ENCODE measurements around the gene TCF12. TPM values are rescaled to one million over a fixed set of nuclear protein-coding genes. Genes with fewer than 3 reads are reported as not detected.

Gene TCF12
- total RNA-seq, 1 donor from 2014 or later: 138 TPM

DNA sequence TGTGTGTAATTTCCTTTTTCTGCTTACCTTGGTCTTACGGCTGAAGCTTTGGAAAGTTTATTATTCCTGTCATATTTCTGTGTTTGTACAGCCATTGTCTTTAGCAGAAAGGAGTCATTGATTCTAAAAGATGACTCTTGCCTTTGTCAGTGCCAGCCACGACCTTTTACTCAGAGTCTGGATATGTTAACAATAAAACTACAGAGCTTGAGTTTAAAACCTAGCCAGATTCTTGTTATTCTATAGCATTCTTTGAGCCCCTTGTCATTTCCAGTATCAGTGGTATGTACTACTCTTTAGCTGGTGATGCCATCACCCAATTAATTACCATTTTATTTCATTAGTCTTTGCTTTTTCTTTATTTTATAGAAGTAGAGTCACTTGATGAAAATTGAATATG is 142.4 kb downstream of the TCF12 start:
- Histone ChIP-seq H3K9me3 (no peaks in the 10 kb centered on the region), H3K4me1 (peaks cover 48% of the 10 kb centered on the region), H3K27ac (no peak overlapping the region), H3K36me3 (no peaks in the 10 kb centered on the region), H3K27me3 (no peaks in the 10 kb centered on the region), H3K4me3 (no peak overlapping the region)
- no peak for TF ChIP-seq POLR2A (IDR thresholded peaks at IDR 0.05)
- TF ChIP-seq CTCF (IDR thresholded peaks at IDR 0.05): no peak
- no peak for TF ChIP-seq POLR2AphosphoS5 (IDR thresholded peaks at IDR 0.05; ENCODE audit: insufficient read depth in 1 of 2, low read depth in 1 of 2)
- no peak for DNase-seq (ENCODE audit: extremely low spot score in 2 of 2)
- intact Hi-C loops (cut with DNase I): no loop called here

- intact Hi-C loops (cut with DNase I): no loop called here
- H3K27ac ChIP-seq: no peak overlapping the region
- H3K36me3 ChIP-seq: no peaks in the 10 kb centered on the region
- DNase-seq (ENCODE audit: extremely low spot score in 2 of 2): no peak
- H3K9me3 ChIP-seq: no peaks in the 10 kb centered on the region
- no peaks in the 10 kb centered on the region for H3K27me3 ChIP-seq
- H3K4me1 ChIP-seq: peaks cover 53% of the 10 kb centered on the region
- H3K4me3 ChIP-seq: no peak overlapping the region
- TF ChIP-seq POLR2A (IDR thresholded peaks at IDR 0.05) (no peak), CTCF (IDR thresholded peaks at IDR 0.05) (no peak)
Measured at GRCh38 chr15:57061281-57061680, 142.8 kb downstream of the TCF12 start.

GRCh38 chr15:57061696-57062095 is 143.3 kb downstream of the TCF12 start:
- TF ChIP-seq CTCF (IDR thresholded peaks at IDR 0.05): no peak
- TF ChIP-seq POLR2A (IDR thresholded peaks at IDR 0.05): no peak
- TF ChIP-seq POLR2AphosphoS5 (IDR thresholded peaks at IDR 0.05; ENCODE audit: insufficient read depth in 1 of 2, low read depth in 1 of 2): no peak

DNA sequence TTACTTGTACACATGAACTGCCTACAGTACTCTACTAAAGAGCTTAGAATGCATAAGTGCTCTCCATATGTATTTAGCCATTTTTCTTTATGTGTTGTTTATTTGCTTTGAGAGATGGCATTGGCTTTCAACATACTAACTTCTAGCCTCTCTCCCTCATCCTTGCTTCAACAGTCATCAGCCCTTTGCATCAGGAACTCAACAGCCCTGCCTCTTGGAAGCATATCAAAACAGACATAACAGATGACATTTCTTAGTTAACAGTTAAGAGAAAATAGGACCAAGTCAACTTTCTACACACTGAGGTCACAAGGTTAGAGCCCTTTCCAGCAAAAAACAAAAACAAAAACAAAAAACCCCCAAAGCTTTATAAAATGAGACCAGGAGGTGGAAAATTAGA is 145.6 kb downstream of the TCF12 start:
- peaks cover 42% of the 10 kb centered on the region for H3K4me1 ChIP-seq
- TF ChIP-seq POLR2A (IDR thresholded peaks at IDR 0.05): no peak
- TF ChIP-seq CTCF (IDR thresholded peaks at IDR 0.05): no peak
- TF ChIP-seq POLR2AphosphoS5 (IDR thresholded peaks at IDR 0.05; ENCODE audit: insufficient read depth in 1 of 2, low read depth in 1 of 2): no peak
- no peaks in the 10 kb centered on the region for H3K36me3 ChIP-seq
- no peak overlapping the region for H3K27ac ChIP-seq
- no peaks in the 10 kb centered on the region for H3K9me3 ChIP-seq
- intact Hi-C loops (cut with DNase I): no loop called here
- H3K4me3 ChIP-seq: no peak overlapping the region
- DNase-seq (ENCODE audit: extremely low spot score in 2 of 2): no peak
- H3K27me3 ChIP-seq: no peaks in the 10 kb centered on the region

More at GRCh38 chr15:57061696-57062095, 143.3 kb downstream of the TCF12 start:
- Histone ChIP-seq H3K9me3 (no peaks in the 10 kb centered on the region), H3K4me1 (peaks cover 54% of the 10 kb centered on the region), H3K4me3 (no peak overlapping the region), H3K27me3 (no peaks in the 10 kb centered on the region), H3K36me3 (no peaks in the 10 kb centered on the region), H3K27ac (no peak overlapping the region)
- intact Hi-C loops (cut with DNase I): no loop called here
- DNase-seq (ENCODE audit: extremely low spot score in 2 of 2): no peak

- no peak for DNase-seq (ENCODE audit: extremely low spot score in 2 of 2)
- Histone ChIP-seq H3K4me1 (peaks cover 55% of the 10 kb centered on the region), H3K27ac (no peak overlapping the region), H3K36me3 (no peaks in the 10 kb centered on the region), H3K4me3 (no peak overlapping the region), H3K9me3 (no peaks in the 10 kb centered on the region), H3K27me3 (no peaks in the 10 kb centered on the region)
- intact Hi-C loops (cut with DNase I): no loop called here
- TF ChIP-seq POLR2AphosphoS5 (IDR thresholded peaks at IDR 0.05; ENCODE audit: insufficient read depth in 1 of 2, low read depth in 1 of 2): no peak
- TF ChIP-seq POLR2A (IDR thresholded peaks at IDR 0.05): no peak
- TF ChIP-seq CTCF (IDR thresholded peaks at IDR 0.05): no peak
Measured at GRCh38 chr15:57069423-57069822, 151.0 kb downstream of the TCF12 start.
